ENCODE data around the gene CDHR1.

Gene CDHR1

DNA sequence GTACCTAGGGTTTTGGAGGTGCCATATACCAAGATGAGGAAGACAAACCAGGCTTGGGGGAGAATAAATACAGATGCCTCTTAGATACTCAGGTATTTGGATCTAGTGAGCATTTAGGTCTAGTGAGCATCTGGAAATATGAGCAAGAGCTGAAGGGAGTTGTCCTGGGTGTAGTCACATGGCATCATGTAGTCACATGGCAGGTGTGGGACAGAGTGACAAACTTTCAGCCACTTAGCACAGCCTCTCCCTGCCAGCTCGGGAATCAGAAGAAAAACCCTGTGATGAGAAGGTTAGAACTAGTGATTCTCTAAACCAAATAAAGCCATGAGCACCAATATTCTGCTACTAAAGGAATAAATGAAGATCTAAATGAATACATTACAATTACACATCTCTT, 74.8 kb downstream of the CDHR1 start:
- Mint-ChIP-seq H3K27ac (ENCODE audit: low read depth) (no peak overlapping the region), H3K4me1 (peaks cover 5% of the 10 kb centered on the region), H3K4me3 (no peak overlapping the region), H3K36me3 (ENCODE audit: insufficient read depth) (peaks cover 1% of the 10 kb centered on the region), H3K27me3 (peaks cover 17% of the 10 kb centered on the region), H3K9me3 (no peaks in the 10 kb centered on the region)
- no peak for DNase-seq (ENCODE audit: low spot score in 2 of 2)
- no peak for ATAC-seq (replicated peaks; ENCODE audit: extremely low read depth, poor library complexity, severe bottlenecking)
